ENCODE measurements around the gene TGIF2. TPM values are rescaled to one million over a fixed set of nuclear protein-coding genes. Genes with fewer than 3 reads are reported as not detected.
"Not testable (repeated sequence)": the region's sequence is repeated elsewhere in the genome, so short reads cannot be mapped to it uniquely, and the experiment has no call there.

TGIF2 gene
- total RNA-seq, 1 donor from 2014 or later, result 4.5 TPM

- ATAC-seq (no peak), DNase-seq (ENCODE audit: missing footprints) (no peak)
- intact Hi-C loops (cut with DNase I), result loop anchor here (10.0 kb wide), 3 partner anchors 137 to 387 kb away; a partner anchor contains a TSS
Observed at GRCh38 chr20:36601540-36601939, 28.1 kb downstream of the TGIF2 start.

GRCh38 chr20:36604952-36605398, 31.6 kb downstream of the TGIF2 start:
- intact Hi-C loops (cut with DNase I), result loop anchor here (2.0 to 10.0 kb wide), 6 partner anchors 33 to 390 kb away; partner anchors contain the start of genes MYL9 and TGIF2
- DNase-seq (ENCODE audit: missing footprints) (no peak), ATAC-seq (no peak)

GRCh38 chr20:36605399-36606157, 32.2 kb downstream of the TGIF2 start, which contains the start of gene RAB5IF:
Gene RAB5IF (plus strand): TSS chr20:36605779. CDS start chr20:36605952, 173 bp downstream.
- intact Hi-C loops (cut with DNase I), result loop anchor here (2.0 to 10.0 kb wide), 6 partner anchors 33 to 391 kb away; partner anchors contain the start of genes MYL9 and TGIF2
- ATAC-seq (peak; percentile 97), DNase-seq (ENCODE audit: missing footprints) (peak; percentile 99)

GRCh38 chr20:36606158-36607066, 33.0 kb downstream of the TGIF2 start:
- intact Hi-C loops (cut with DNase I), result loop anchor here (5.0 to 10.0 kb wide), 5 partner anchors 34 to 392 kb away; partner anchors contain the start of genes MYL9 and TGIF2
- DNase-seq (ENCODE audit: missing footprints) (peak; percentile 74), ATAC-seq (no peak)

DNA sequence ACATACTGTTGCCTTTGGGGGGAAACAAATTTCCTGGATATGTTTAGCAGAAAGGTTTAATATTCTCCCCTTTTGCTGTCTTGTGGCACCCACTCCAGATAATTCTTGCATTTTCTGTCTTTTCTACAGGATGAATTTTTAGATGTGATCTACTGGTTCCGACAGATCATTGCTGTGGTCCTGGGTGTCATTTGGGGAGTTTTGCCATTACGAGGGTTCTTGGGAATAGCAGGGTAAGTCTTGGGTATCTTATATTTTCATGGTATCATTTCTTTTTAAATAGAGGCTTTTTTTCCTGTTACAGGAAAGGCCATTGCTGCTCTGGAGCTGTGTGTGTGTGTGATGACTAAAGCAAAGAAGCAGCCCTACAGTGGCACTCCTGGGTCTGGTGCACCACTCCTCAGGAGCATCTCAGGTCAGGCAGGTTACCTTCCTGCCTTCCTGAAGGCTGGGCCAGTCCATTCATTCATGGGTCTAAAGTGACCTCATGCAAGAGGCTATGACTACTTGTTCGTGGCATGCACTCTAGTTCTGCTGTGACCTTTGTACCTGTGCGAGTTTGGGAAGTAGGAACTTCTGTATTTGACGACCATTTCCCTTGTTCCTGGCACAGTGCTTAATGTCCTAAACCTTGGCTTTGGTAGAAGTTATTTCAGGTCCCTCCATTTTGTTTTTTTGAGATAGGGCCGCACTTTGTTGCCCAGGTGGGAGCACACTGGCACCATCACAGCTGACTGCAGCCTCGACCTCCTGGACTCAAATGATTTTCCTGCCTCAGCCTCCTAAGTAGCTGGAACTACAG, 34.4 kb downstream of the TGIF2 start:
- DNase-seq (ENCODE audit: missing footprints) (no peak), ATAC-seq (no peak)
- intact Hi-C loops (cut with DNase I), result loop anchor here (5.0 to 10.0 kb wide), 5 partner anchors 35 to 393 kb away; partner anchors contain the start of genes MYL9 and TGIF2

DNA sequence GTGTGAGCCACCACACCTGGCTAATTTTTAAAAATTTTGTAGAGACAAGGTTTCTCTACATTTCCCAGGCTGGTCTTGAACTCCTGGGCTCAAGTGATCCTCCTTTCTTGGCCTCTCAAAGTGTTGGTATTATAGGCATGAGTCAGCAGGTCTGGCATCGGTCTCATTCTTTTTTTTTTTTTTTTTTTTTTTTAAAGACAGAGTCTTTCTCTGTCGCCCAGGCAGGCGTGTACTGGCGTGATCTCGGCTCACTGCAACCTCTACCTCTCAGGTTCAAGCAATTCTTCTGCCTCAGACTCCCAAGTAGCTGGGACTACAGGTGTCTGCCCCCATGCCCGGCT, 35.0 kb downstream of the TGIF2 start:
- intact Hi-C loops (cut with DNase I), result loop anchor here (5.0 to 10.0 kb wide), 5 partner anchors 36 to 394 kb away; partner anchors contain the start of genes MYL9 and TGIF2
- not testable (repeated sequence) for ATAC-seq; DNase-seq (ENCODE audit: missing footprints)

DNA sequence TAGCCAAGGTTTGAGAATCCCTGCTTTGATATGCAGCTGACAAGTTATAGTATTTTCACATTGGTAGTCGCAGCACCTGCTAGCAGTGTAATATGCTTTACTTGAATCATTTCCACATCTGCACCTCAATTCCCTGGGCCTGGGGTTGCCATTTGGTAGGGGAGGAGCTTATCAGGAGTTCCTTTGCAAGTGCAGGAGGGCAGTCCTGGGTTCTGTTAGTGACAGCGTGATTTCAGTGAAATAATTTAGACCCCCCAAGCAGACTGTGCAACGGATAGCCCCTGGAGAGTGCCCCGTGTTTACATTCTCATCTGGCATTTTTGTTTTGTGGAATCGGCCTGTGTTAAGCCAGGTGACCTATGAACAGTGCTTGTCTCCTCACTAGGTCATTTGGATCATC, 38.2 kb downstream of the TGIF2 start:
- intact Hi-C loops (cut with DNase I), result loop anchor here (5.0 kb wide), 1 partner anchor 276 kb away; no protein-coding TSS in a partner anchor
- ATAC-seq (no peak), DNase-seq (ENCODE audit: missing footprints) (no peak)

- DNase-seq (ENCODE audit: missing footprints) (no peak), ATAC-seq (no peak)
- intact Hi-C loops (cut with DNase I), result loop anchor here (5.0 kb wide), 1 partner anchor 273 kb away; no protein-coding TSS in a partner anchor
Observed at GRCh38 chr20:36613974-36614373, 40.6 kb downstream of the TGIF2 start.

- DNase-seq (ENCODE audit: missing footprints), result no peak
- intact Hi-C loops (cut with DNase I), result loop anchor here (5.0 kb wide), 1 partner anchor 272 kb away; no protein-coding TSS in a partner anchor
- ATAC-seq, result peak; percentile 38
Observed at GRCh38 chr20:36614781-36615557, 41.6 kb downstream of the TGIF2 start.

- no peak for ATAC-seq
- DNase-seq (ENCODE audit: missing footprints), result no peak
- intact Hi-C loops (cut with DNase I), result no loop called here
Observed at GRCh38 chr20:36620917-36621316, 47.5 kb downstream of the TGIF2 start.

GRCh38 chr20:36623444-36623843, 50.0 kb downstream of the TGIF2 start:
- DNase-seq (ENCODE audit: missing footprints) (no peak), ATAC-seq (no peak)
- intact Hi-C loops (cut with DNase I), result no loop called here

- DNase-seq (ENCODE audit: missing footprints), result no peak
- intact Hi-C loops (cut with DNase I), result no loop called here
- peak; percentile 86 for ATAC-seq
Observed at GRCh38 chr20:36624068-36624943, 50.9 kb downstream of the TGIF2 start.

DNA sequence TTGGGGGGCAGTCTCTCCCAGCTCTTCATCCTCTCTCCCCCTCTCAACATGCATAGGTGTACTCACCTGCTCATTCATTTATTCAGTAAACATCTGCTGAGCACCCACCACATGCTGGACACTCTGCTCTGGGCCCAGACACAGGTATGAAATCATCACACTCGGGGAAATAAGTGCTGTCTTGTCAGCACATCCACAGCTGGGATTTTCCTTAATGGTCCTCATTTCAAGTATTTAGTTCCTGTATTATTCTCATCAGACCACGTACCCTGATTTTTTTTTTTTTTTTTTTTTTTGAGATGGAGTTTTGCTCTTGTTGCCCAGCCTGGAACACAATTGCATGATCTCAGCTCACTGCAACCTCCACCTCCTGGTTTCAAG, 51.5 kb downstream of the TGIF2 start:
- ATAC-seq (no peak), DNase-seq (ENCODE audit: missing footprints) (no peak)
- intact Hi-C loops (cut with DNase I), result no loop called here

GRCh38 chr20:36628076-36628475, 54.7 kb downstream of the TGIF2 start:
- intact Hi-C loops (cut with DNase I), result no loop called here
- ATAC-seq (no peak), DNase-seq (ENCODE audit: missing footprints) (no peak)

- intact Hi-C loops (cut with DNase I), result no loop called here
- ATAC-seq (no peak), DNase-seq (ENCODE audit: missing footprints) (no peak)
Observed at GRCh38 chr20:36629719-36630681, 56.6 kb downstream of the TGIF2 start.

GRCh38 chr20:36631646-36632045, 58.2 kb downstream of the TGIF2 start:
- intact Hi-C loops (cut with DNase I), result no loop called here
- no peak for ATAC-seq
- no peak for DNase-seq (ENCODE audit: missing footprints)
